Epithelial cell of esophagus (primary cell): ENCODE results near the gene NANS.

Source experiments
- DNase-seq: peaks from one replicate; pipeline ENCODE4 v3.0.0; 2010; ENCODE audit warnings: low read depth
- H3K4me3 ChIP-seq: 2 replicates; pipeline ENCODE4 v1.5.1; 2011; ENCODE audit warnings: mild to moderate bottlenecking, low read length, control low read depth
- TF ChIP-seq, protein P1 (sequence below): IDR thresholded peaks from 2 replicates; pipeline ENCODE4 v1.5.1; 2011; ENCODE audit warnings: low read depth, mild to moderate bottlenecking, low read length, control low read depth, inconsistent platforms; ENCODE audit not compliant: insufficient read depth; ENCODE audit errors: missing control alignments

The NANS gene

DNA sequence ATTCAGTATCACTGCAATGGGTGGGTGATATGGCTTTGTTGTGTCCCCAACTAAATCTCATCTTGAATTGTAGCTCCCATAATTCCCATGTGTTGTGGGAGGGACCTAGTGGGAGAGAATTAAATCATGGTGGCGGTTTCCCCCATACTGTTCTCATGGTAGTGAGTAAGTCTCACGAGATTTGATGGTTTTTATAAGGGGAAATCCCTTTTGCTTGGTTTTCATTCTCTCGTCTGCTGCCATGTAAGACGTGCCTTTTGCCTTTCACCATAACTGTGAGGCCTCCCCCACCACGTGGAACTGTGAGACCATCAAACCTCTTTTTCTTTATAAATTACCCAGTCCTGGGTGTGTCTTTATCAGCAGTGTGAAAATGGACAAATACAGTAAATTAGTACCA lies 9.5 kb upstream of the NANS start:
- no peak overlapping the region for H3K4me3 ChIP-seq
- DNase-seq: no peak
- TF ChIP-seq, protein P1, sequence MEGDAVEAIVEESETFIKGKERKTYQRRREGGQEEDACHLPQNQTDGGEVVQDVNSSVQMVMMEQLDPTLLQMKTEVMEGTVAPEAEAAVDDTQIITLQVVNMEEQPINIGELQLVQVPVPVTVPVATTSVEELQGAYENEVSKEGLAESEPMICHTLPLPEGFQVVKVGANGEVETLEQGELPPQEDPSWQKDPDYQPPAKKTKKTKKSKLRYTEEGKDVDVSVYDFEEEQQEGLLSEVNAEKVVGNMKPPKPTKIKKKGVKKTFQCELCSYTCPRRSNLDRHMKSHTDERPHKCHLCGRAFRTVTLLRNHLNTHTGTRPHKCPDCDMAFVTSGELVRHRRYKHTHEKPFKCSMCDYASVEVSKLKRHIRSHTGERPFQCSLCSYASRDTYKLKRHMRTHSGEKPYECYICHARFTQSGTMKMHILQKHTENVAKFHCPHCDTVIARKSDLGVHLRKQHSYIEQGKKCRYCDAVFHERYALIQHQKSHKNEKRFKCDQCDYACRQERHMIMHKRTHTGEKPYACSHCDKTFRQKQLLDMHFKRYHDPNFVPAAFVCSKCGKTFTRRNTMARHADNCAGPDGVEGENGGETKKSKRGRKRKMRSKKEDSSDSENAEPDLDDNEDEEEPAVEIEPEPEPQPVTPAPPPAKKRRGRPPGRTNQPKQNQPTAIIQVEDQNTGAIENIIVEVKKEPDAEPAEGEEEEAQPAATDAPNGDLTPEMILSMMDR: no peak

DNA sequence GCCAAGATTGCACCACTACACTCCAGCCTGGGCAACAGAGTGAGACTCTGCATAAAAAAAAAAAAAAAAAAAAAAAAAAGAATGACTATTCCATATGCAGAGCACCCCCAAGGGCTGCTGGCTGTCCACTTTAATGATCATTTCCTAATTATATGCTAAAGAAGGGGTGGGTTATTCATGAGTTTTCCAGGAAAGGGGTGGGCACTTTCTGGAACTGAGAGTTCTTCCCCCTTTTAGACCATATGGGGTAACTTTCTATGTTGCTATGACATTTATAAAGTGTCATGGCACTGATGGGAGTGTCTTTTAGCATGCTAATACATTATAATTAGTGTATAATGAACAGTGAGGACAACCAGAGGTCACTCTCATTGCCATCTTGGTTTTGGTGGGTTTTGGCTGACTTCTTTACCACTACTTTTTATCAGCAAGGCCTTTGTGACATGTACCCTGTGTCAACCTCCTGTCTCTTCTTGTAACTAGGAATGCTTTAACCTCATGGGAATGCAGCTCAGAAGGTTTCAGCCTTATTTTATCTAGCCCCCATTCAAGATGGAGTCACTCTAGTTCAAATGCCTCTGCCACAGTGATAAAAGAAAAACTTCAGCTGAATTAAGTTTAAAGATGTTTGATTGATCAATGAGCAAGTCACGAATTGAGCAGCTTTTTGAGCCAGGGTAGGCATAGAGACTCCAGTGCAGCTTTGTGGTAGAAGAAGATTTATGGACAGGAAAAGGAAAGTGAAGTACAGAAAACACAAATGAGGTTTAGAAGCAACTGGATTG lies 7.1 kb upstream of the NANS start:
- DNase-seq: no peak
- H3K4me3 ChIP-seq: no peak overlapping the region
- TF ChIP-seq, protein P1: no peak

DNA sequence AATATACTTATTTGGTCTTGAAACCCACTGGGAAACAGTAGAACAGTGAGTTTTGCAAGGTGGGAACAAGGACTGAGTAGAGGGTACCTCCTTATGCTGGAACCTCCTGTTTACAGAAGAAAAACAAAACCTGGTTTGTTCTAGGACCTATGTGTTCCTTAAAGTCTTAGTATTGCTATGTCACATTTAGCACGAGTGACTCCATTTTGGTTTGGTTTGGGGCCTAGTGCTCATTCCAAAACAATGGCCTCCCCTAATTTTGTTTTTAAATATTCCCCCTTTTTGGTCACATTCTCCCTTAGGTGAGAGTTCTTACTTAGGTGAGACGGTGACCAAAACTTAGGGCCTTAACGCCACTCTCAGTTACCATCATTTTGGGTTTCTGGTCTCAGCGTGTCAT lies 6.2 kb upstream of the NANS start:
- no peak for DNase-seq
- H3K4me3 ChIP-seq: no peak overlapping the region
- TF ChIP-seq, protein P1: no peak

DNA sequence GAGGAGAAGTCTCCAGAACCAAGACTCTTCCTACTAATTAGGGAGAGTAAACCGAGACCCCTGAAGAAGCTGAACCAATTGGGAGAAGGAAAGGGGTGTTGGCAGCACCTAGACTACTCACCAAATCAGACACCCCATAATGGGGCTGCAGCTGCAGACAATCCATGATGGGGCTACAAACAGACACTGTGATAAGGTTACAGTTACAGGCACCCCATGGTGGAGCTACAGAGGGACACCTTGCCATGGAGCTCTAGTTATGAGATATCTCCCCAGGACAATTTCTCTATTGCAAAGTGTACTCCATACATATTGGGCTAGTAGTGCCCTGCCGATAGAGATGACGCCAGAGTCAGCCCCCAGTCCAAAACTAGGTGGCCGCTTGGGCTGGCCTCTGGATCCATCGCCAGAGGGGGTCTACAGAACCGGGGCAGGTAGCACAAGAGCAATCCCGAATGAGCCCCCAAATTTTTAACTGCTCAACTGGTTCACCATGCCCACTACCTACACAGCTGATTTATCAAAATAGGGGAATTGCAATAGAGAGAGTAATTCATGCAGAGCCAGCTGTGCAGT lies 2.1 kb upstream of the NANS start:
- DNase-seq: no peak
- TF ChIP-seq, protein P1: no peak

DNA sequence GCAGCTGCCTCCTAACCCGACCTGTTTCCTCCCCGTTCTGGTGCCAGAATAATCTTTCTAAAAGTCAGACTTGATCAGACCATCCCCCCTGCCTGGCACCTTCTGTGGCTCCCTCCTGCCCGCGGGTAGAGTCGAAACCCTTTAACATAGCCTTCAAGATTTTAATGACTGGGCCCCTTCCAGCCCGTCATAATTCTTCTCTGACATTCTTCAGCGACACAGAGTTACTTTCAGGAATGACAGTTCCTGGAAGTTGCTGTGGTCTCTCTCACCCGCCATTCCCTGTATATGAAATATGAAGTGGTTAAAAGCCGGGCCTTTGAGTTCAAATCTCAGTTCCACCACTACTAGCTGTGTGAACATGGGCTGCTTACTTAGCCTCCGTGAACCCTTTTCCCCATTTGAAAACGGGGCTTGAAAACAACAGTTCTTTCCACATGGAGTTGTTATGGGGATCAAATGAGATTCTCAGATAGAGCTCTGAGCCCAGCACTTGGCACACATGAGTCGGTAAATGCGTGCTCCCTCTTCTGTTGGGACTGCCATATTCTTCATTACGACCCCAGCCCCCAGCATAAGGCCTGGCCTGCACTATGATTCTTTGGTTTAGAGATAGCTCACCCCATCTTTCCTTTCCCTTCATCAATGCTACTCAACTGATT lies 737 bp downstream of the NANS start:
- peak overlapping the region; percentile 69 for H3K4me3 ChIP-seq
- DNase-seq: no peak
- TF ChIP-seq, protein P1: no peak

More for the DNA sequence above, 2.1 kb upstream of the NANS start:
- no peak overlapping the region for H3K4me3 ChIP-seq

DNA sequence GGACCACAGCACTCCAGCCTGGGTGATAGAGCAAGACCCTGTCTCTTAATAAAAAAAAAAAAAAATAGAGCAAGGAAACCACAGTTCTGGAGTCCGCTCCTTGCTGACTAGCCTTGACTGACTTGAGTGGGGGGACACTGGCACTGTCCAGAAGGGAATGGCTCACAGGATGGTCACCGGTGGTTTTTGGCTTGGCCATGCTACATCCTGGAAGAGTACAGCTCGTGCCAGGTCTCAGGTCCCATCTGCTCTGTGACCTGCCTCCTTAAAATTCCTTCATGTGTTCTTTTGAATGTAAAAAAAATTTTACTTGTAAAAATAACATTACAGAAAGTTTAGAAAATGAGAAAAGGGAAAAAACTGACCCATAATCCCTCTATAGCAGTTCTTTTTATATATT lies 5.6 kb downstream of the NANS start:
- TF ChIP-seq, protein P1: no peak
- H3K4me3 ChIP-seq: no peak overlapping the region
- no peak for DNase-seq
